Measurements from ENCODE around the gene SORCS3.

The SORCS3 gene

GRCh38 chr10:104777086-104777799 is 136.2 kb downstream of the SORCS3 start:
- TF ChIP-seq POLR2AphosphoS5 (IDR thresholded peaks at IDR 0.05; ENCODE audit: low read depth, low read length) (no peak), POLR2A (IDR thresholded peaks at IDR 0.05; ENCODE audit: low read depth, low read length) (no peak), POU2F2 (IDR thresholded peaks at IDR 0.05; ENCODE audit: low read depth, low read length) (no peak), PAX5 (IDR thresholded peaks at IDR 0.05; ENCODE audit: insufficient read depth, low read length, severe bottlenecking) (no peak), SPI1 (IDR thresholded peaks at IDR 0.05; ENCODE audit: low read depth, low read length) (no peak), TAF1 (IDR thresholded peaks at IDR 0.05; ENCODE audit: low read depth, low read length) (no peak)
- DNase-seq (ENCODE audit: insufficient read length, low spot score) = no peak
- FAIRE-seq = no peak

GRCh38 chr10:104778371-104778770 is 137.3 kb downstream of the SORCS3 start:
- DNase-seq (ENCODE audit: insufficient read length, low spot score) = no peak
- TF ChIP-seq POU2F2 (IDR thresholded peaks at IDR 0.05; ENCODE audit: low read depth, low read length) = no peak
- FAIRE-seq = no peak

GRCh38 chr10:104779701-104780100 is 138.6 kb downstream of the SORCS3 start:
- FAIRE-seq = no peak
- TF ChIP-seq POLR2AphosphoS5 (IDR thresholded peaks at IDR 0.05; ENCODE audit: low read depth, low read length) (no peak), SPI1 (IDR thresholded peaks at IDR 0.05; ENCODE audit: low read depth, low read length) (no peak), POLR2A (IDR thresholded peaks at IDR 0.05; ENCODE audit: low read depth, low read length) (no peak), PAX5 (IDR thresholded peaks at IDR 0.05; ENCODE audit: insufficient read depth, low read length, severe bottlenecking) (no peak), TAF1 (IDR thresholded peaks at IDR 0.05; ENCODE audit: low read depth, low read length) (no peak), POU2F2 (IDR thresholded peaks at IDR 0.05; ENCODE audit: low read depth, low read length) (no peak)
- DNase-seq (ENCODE audit: insufficient read length, low spot score) = no peak

- TF ChIP-seq PAX5 (IDR thresholded peaks at IDR 0.05; ENCODE audit: insufficient read depth, low read length, severe bottlenecking) (no peak), POLR2AphosphoS5 (IDR thresholded peaks at IDR 0.05; ENCODE audit: low read depth, low read length) (no peak), SPI1 (IDR thresholded peaks at IDR 0.05; ENCODE audit: low read depth, low read length) (no peak), TAF1 (IDR thresholded peaks at IDR 0.05; ENCODE audit: low read depth, low read length) (no peak), POU2F2 (IDR thresholded peaks at IDR 0.05; ENCODE audit: low read depth, low read length) (no peak), POLR2A (IDR thresholded peaks at IDR 0.05; ENCODE audit: low read depth, low read length) (no peak)
- FAIRE-seq (no peak), DNase-seq (ENCODE audit: insufficient read length, low spot score) (no peak)
Observed at GRCh38 chr10:104780165-104780564, 139.1 kb downstream of the SORCS3 start.

- no peak for FAIRE-seq
- TF ChIP-seq SPI1 (IDR thresholded peaks at IDR 0.05; ENCODE audit: low read depth, low read length) (no peak), POLR2AphosphoS5 (IDR thresholded peaks at IDR 0.05; ENCODE audit: low read depth, low read length) (no peak), POU2F2 (IDR thresholded peaks at IDR 0.05; ENCODE audit: low read depth, low read length) (no peak), PAX5 (IDR thresholded peaks at IDR 0.05; ENCODE audit: insufficient read depth, low read length, severe bottlenecking) (no peak), POLR2A (IDR thresholded peaks at IDR 0.05; ENCODE audit: low read depth, low read length) (no peak), TAF1 (IDR thresholded peaks at IDR 0.05; ENCODE audit: low read depth, low read length) (no peak)
Observed at GRCh38 chr10:104780946-104781595, 140.0 kb downstream of the SORCS3 start.

GRCh38 chr10:104784452-104784851 is 143.4 kb downstream of the SORCS3 start:
- no peak for DNase-seq (ENCODE audit: insufficient read length, low spot score)
- FAIRE-seq = no peak
- no peak for TF ChIP-seq PAX5 (IDR thresholded peaks at IDR 0.05; ENCODE audit: insufficient read depth, low read length, severe bottlenecking)
- TF ChIP-seq POLR2AphosphoS5 (IDR thresholded peaks at IDR 0.05; ENCODE audit: low read depth, low read length) = no peak
- TF ChIP-seq TAF1 (IDR thresholded peaks at IDR 0.05; ENCODE audit: low read depth, low read length) = no peak
- TF ChIP-seq SPI1 (IDR thresholded peaks at IDR 0.05; ENCODE audit: low read depth, low read length) = no peak
- TF ChIP-seq POLR2A (IDR thresholded peaks at IDR 0.05; ENCODE audit: low read depth, low read length) = no peak
- no peak for TF ChIP-seq POU2F2 (IDR thresholded peaks at IDR 0.05; ENCODE audit: low read depth, low read length)

More at GRCh38 chr10:104780946-104781595, 140.0 kb downstream of the SORCS3 start:
- DNase-seq (ENCODE audit: insufficient read length, low spot score) = no peak

- FAIRE-seq = no peak
- no peak for DNase-seq (ENCODE audit: insufficient read length, low spot score)
- TF ChIP-seq TAF1 (IDR thresholded peaks at IDR 0.05; ENCODE audit: low read depth, low read length) = no peak
- no peak for TF ChIP-seq POLR2AphosphoS5 (IDR thresholded peaks at IDR 0.05; ENCODE audit: low read depth, low read length)
- no peak for TF ChIP-seq SPI1 (IDR thresholded peaks at IDR 0.05; ENCODE audit: low read depth, low read length)
- no peak for TF ChIP-seq POU2F2 (IDR thresholded peaks at IDR 0.05; ENCODE audit: low read depth, low read length)
- TF ChIP-seq PAX5 (IDR thresholded peaks at IDR 0.05; ENCODE audit: insufficient read depth, low read length, severe bottlenecking) = no peak
- TF ChIP-seq POLR2A (IDR thresholded peaks at IDR 0.05; ENCODE audit: low read depth, low read length) = no peak
Observed at GRCh38 chr10:104791471-104791870, 150.4 kb downstream of the SORCS3 start.

- TF ChIP-seq POLR2AphosphoS5 (IDR thresholded peaks at IDR 0.05; ENCODE audit: low read depth, low read length) (no peak), PAX5 (IDR thresholded peaks at IDR 0.05; ENCODE audit: insufficient read depth, low read length, severe bottlenecking) (no peak), POLR2A (IDR thresholded peaks at IDR 0.05; ENCODE audit: low read depth, low read length) (no peak), SPI1 (IDR thresholded peaks at IDR 0.05; ENCODE audit: low read depth, low read length) (no peak), TAF1 (IDR thresholded peaks at IDR 0.05; ENCODE audit: low read depth, low read length) (no peak), POU2F2 (IDR thresholded peaks at IDR 0.05; ENCODE audit: low read depth, low read length) (no peak)
- no peak for DNase-seq (ENCODE audit: insufficient read length, low spot score)
- FAIRE-seq = no peak
Observed at GRCh38 chr10:104795411-104795810, 154.3 kb downstream of the SORCS3 start.

GRCh38 chr10:104796823-104797222 is 155.7 kb downstream of the SORCS3 start:
- DNase-seq (ENCODE audit: insufficient read length, low spot score) (no peak), FAIRE-seq (no peak)
- TF ChIP-seq POLR2AphosphoS5 (IDR thresholded peaks at IDR 0.05; ENCODE audit: low read depth, low read length) = no peak
- TF ChIP-seq PAX5 (IDR thresholded peaks at IDR 0.05; ENCODE audit: insufficient read depth, low read length, severe bottlenecking) = no peak
- TF ChIP-seq POLR2A (IDR thresholded peaks at IDR 0.05; ENCODE audit: low read depth, low read length) = no peak
- TF ChIP-seq POU2F2 (IDR thresholded peaks at IDR 0.05; ENCODE audit: low read depth, low read length) = no peak
- TF ChIP-seq SPI1 (IDR thresholded peaks at IDR 0.05; ENCODE audit: low read depth, low read length) = no peak
- TF ChIP-seq TAF1 (IDR thresholded peaks at IDR 0.05; ENCODE audit: low read depth, low read length) = no peak
